SK-N-SH treated with all-trans-retinoic acid at 6 μM for 48 hours (cell line): ENCODE measurements around the gene UBASH3A.

Source experiments
- ATAC-seq: fragments of 200-7000 bp; cut with Tn5 transposase; 3 replicates; pipeline ENCODE4 v1.9.1; 2020; ENCODE audit warnings: mild to moderate bottlenecking, moderate library complexity
- ARNTL ChIP-seq: fragments of 450-650 bp; formaldehyde crosslinking; IDR thresholded peaks from 2 replicates; pipeline ENCODE4 v1.5.0; 2020; ENCODE audit warnings: low read depth, mild to moderate bottlenecking, moderate library complexity, borderline replicate concordance
- BACH2 ChIP-seq: fragments of 250-450 bp; sonication (Bioruptor Pico); IDR thresholded peaks from 2 replicates; pipeline ENCODE4 v1.9.0; 2021; ENCODE audit warnings: mild to moderate bottlenecking, borderline replicate concordance
- CSDC2 ChIP-seq: fragments of 250-450 bp; sonication (Bioruptor Pico); IDR thresholded peaks from 2 replicates; pipeline ENCODE4 v1.5.0; 2020; ENCODE audit warnings: mild to moderate bottlenecking, moderate library complexity
- ESRRG ChIP-seq: fragments of 250-450 bp; sonication (Bioruptor Pico); IDR thresholded peaks from 2 replicates; pipeline ENCODE4 v1.6.1; 2021; ENCODE audit warnings: mild to moderate bottlenecking
- GLIS3 ChIP-seq: fragments of 250-450 bp; sonication (Bioruptor Pico); IDR thresholded peaks from 2 replicates; pipeline ENCODE4 v1.5.0; 2020; ENCODE audit warnings: mild to moderate bottlenecking, moderate library complexity
- ISL1 ChIP-seq: fragments of 250-450 bp; sonication (Bioruptor Pico); IDR thresholded peaks from 2 replicates; pipeline ENCODE4 v2.1.2; 2022; ENCODE audit warnings: mild to moderate bottlenecking, moderate library complexity
- OSR1 ChIP-seq: fragments of 250-450 bp; sonication (Bioruptor Pico); IDR thresholded peaks from 2 replicates; pipeline ENCODE4 v1.8.0; 2022; ENCODE audit warnings: moderate library complexity, mild to moderate bottlenecking, inconsistent platforms
- PATZ1 ChIP-seq: fragments of 250-450 bp; sonication (Bioruptor Pico); IDR thresholded peaks from 2 replicates; pipeline ENCODE4 v1.8.0; 2020; ENCODE audit warnings: mild to moderate bottlenecking, moderate library complexity, borderline replicate concordance
- PPARA ChIP-seq: fragments of 250-450 bp; sonication (Bioruptor Pico); IDR thresholded peaks from 2 replicates; pipeline ENCODE4 v1.5.0; 2020; ENCODE audit warnings: mild to moderate bottlenecking, borderline replicate concordance
- RARB ChIP-seq: fragments of 250-450 bp; sonication (Bioruptor Pico); IDR thresholded peaks from 2 replicates; pipeline ENCODE4 v1.8.0; 2021; ENCODE audit warnings: mild to moderate bottlenecking, moderate library complexity
- SNAI2 ChIP-seq: fragments of 250-450 bp; sonication (Bioruptor Pico); IDR thresholded peaks from 2 replicates; pipeline ENCODE4 v1.5.0; 2020; ENCODE audit warnings: mild to moderate bottlenecking, moderate library complexity
- TOX ChIP-seq: fragments of 250-450 bp; sonication (Bioruptor Pico); IDR thresholded peaks from 2 replicates; pipeline ENCODE4 v1.8.0; 2021; ENCODE audit warnings: mild to moderate bottlenecking, moderate library complexity, borderline replicate concordance
- TSHZ2 ChIP-seq: fragments of 250-450 bp; sonication (Bioruptor Pico); IDR thresholded peaks from 2 replicates; pipeline ENCODE4 v1.5.0; 2020; ENCODE audit warnings: mild to moderate bottlenecking, moderate library complexity
- ZFP3 ChIP-seq: fragments of 250-450 bp; sonication (Bioruptor Pico); IDR thresholded peaks from 2 replicates; pipeline ENCODE4 v1.5.0; 2020; ENCODE audit warnings: mild to moderate bottlenecking, moderate library complexity
- ZFP30 ChIP-seq: fragments of 450-650 bp; formaldehyde crosslinking; IDR thresholded peaks from 2 replicates; pipeline ENCODE4 v1.5.0; 2022; ENCODE audit warnings: mild to moderate bottlenecking, moderate library complexity
- ZNF70 ChIP-seq: fragments of 450-650 bp; formaldehyde crosslinking; IDR thresholded peaks from 2 replicates; pipeline ENCODE4 v1.5.0; 2020; ENCODE audit warnings: mild to moderate bottlenecking, moderate library complexity
- ZNF8 ChIP-seq: fragments of 450-650 bp; formaldehyde crosslinking; IDR thresholded peaks from 2 replicates; pipeline ENCODE4 v1.5.0; 2020; ENCODE audit warnings: mild to moderate bottlenecking, moderate library complexity
- TF ChIP-seq, protein P1 (sequence below): fragments of 250-450 bp; sonication (Bioruptor Pico); IDR thresholded peaks from 2 replicates; pipeline ENCODE4 v1.8.0; 2021; ENCODE audit warnings: low read depth, mild to moderate bottlenecking, moderate library complexity, borderline replicate concordance
- TF ChIP-seq, protein P2 (sequence below): fragments of 250-450 bp; sonication (Bioruptor Pico); IDR thresholded peaks from 2 replicates; pipeline ENCODE4 v1.5.1; 2021; ENCODE audit warnings: mild to moderate bottlenecking, moderate library complexity
- TF ChIP-seq, protein P3 (sequence below): fragments of 250-450 bp; sonication (Bioruptor Pico); IDR thresholded peaks from 2 replicates; pipeline ENCODE4 v1.5.1; 2020; ENCODE audit warnings: low read depth, mild to moderate bottlenecking, moderate library complexity

The UBASH3A gene

DNA sequence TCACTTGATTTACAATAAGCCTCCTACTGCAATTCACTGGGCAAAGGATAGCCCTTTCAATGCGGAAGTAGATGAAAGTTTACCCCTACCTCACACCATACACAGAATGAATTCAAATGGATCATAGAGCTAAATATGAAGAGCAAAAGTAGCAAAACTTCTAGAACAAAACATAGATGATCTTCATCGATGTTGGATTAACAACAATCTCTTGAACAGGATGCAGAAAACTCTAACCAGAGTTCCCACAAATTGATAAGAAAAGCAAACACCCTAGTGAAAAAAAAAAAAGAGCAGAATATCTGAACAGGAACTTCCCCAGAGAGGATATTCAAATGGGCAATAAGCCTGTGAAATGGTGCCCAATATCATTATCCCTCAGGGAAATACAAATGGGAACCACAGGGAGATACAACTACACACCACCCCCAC, 1.9 kb upstream of the UBASH3A start:
- TF ChIP-seq BACH2 (CRISPR knock-in tag) (no peak), ZFP30 (CRISPR knock-in tag) (no peak), ESRRG (no peak), GLIS3 (CRISPR knock-in tag) (no peak), ARNTL (no peak), PPARA (no peak), ISL1 (CRISPR knock-in tag) (no peak), TOX (CRISPR knock-in tag) (no peak), ZFP3 (CRISPR knock-in tag) (no peak), ZNF70 (no peak), OSR1 (CRISPR knock-in tag) (no peak), TSHZ2 (CRISPR knock-in tag) (no peak), SNAI2 (CRISPR knock-in tag) (no peak), RARB (CRISPR knock-in tag) (no peak), CSDC2 (CRISPR knock-in tag) (no peak)
- TF ChIP-seq, protein P1, sequence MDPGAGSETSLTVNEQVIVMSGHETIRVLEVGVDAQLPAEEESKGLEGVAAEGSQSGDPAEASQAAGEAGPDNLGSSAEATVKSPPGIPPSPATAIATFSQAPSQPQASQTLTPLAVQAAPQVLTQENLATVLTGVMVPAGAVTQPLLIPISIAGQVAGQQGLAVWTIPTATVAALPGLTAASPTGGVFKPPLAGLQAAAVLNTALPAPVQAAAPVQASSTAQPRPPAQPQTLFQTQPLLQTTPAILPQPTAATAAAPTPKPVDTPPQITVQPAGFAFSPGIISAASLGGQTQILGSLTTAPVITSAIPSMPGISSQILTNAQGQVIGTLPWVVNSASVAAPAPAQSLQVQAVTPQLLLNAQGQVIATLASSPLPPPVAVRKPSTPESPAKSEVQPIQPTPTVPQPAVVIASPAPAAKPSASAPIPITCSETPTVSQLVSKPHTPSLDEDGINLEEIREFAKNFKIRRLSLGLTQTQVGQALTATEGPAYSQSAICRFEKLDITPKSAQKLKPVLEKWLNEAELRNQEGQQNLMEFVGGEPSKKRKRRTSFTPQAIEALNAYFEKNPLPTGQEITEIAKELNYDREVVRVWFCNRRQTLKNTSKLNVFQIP (CRISPR knock-in tag), result no peak
- TF ChIP-seq, protein P2, sequence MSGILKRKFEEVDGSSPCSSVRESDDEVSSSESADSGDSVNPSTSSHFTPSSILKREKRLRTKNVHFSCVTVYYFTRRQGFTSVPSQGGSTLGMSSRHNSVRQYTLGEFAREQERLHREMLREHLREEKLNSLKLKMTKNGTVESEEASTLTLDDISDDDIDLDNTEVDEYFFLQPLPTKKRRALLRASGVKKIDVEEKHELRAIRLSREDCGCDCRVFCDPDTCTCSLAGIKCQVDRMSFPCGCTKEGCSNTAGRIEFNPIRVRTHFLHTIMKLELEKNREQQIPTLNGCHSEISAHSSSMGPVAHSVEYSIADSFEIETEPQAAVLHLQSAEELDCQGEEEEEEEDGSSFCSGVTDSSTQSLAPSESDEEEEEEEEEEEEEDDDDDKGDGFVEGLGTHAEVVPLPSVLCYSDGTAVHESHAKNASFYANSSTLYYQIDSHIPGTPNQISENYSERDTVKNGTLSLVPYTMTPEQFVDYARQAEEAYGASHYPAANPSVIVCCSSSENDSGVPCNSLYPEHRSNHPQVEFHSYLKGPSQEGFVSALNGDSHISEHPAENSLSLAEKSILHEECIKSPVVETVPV (CRISPR knock-in tag), result no peak
- TF ChIP-seq, protein P3, sequence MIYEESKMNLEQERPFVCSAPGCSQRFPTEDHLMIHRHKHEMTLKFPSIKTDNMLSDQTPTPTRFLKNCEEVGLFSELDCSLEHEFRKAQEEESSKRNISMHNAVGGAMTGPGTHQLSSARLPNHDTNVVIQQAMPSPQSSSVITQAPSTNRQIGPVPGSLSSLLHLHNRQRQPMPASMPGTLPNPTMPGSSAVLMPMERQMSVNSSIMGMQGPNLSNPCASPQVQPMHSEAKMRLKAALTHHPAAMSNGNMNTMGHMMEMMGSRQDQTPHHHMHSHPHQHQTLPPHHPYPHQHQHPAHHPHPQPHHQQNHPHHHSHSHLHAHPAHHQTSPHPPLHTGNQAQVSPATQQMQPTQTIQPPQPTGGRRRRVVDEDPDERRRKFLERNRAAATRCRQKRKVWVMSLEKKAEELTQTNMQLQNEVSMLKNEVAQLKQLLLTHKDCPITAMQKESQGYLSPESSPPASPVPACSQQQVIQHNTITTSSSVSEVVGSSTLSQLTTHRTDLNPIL (CRISPR knock-in tag), result no peak
- TF ChIP-seq, all 23 proteins: peak for 0
- ATAC-seq, result no peak

- ATAC-seq, result no peak
- TF ChIP-seq ZNF8 (CRISPR knock-in tag) (no peak), ZFP3 (CRISPR knock-in tag) (no peak), PATZ1 (CRISPR knock-in tag) (no peak)
Observed at GRCh38 chr21:42404539-42404938, 837 bp downstream of the UBASH3A start.

DNA sequence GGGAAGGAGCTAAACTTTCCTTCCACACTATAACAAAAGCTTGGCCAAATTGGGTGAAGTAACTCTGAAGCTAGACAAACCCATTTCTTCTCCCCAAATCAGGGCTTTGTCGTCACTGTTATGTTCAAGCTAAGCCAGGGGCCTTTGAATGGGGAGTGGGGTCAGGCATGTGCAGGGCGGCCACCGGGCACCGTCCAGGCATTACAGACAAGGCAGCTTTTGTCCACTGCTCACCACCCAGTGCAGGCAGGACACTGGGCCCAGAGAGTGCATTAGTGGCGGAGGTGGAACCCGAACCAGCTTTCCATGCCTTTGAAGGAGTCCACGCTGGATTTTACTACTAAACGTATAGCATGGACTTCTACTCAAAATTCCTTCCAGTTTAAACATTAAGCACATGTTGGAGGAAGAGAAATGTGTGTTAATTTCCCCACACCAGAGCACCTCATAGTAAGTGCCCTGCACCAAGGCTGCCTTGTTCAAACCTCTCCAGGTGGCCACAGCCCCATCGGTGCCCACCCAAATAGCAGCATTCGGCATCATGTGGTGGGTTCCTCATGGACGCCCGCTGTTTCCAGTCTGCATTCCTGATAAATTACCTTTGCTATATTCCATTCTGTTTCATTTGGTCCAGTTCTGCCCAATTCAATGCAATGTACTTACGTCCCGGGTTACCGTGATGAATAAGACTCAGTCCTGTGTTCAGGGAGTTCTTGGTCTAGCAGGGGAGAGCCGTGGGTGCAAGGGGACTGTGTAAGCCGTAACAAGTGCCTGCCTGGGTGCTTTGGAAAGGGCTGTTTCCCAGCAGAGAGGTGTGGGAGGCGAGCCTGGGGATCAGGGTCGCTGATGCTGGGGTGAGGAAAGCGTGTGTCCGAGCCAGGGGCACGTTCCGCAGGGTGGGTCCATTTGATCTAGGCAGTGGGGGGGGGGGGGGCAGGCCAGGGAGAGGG, 1.6 kb downstream of the UBASH3A start:
- ATAC-seq, result no peak
- no peak for TF ChIP-seq GLIS3 (CRISPR knock-in tag)
- no peak for TF ChIP-seq TOX (CRISPR knock-in tag)
- TF ChIP-seq, protein P2 (CRISPR knock-in tag), result no peak
- no peak for TF ChIP-seq PPARA
- TF ChIP-seq, protein P1 (CRISPR knock-in tag), result no peak
- TF ChIP-seq TSHZ2 (CRISPR knock-in tag), result no peak
- no peak for TF ChIP-seq ESRRG
- no peak for TF ChIP-seq CSDC2 (CRISPR knock-in tag)
- no peak for TF ChIP-seq ZNF8 (CRISPR knock-in tag)
- TF ChIP-seq ZNF70, result no peak
- no peak for TF ChIP-seq BACH2 (CRISPR knock-in tag)
- no peak for TF ChIP-seq SNAI2 (CRISPR knock-in tag)
